Fibroblast of lung (primary cell): ENCODE data around the gene WWOX. TPM values are rescaled to one million over a fixed set of nuclear protein-coding genes. Genes with fewer than 3 reads are reported as not detected.

Experiments
- DNase-seq, 2 donors: peaks; one replicate each; pipeline versions ENCODE4 v3.0.0 to v3.0.0-alpha.2; 2010; ENCODE audit warnings: low read depth in 2 of 2
- H2AFZ ChIP-seq: 2 replicates; pipeline ENCODE4 v1.5.1; 2012; ENCODE audit warnings: low read length, control low read depth, inconsistent platforms
- H3K27ac ChIP-seq: 2 replicates; pipeline ENCODE4 v1.5.1; 2011; ENCODE audit warnings: low read length, control low read depth; ENCODE audit not compliant: insufficient read depth
- H3K27me3 ChIP-seq: 2 replicates; pipeline ENCODE4 v1.5.1; 2011; ENCODE audit warnings: mild to moderate bottlenecking, low read length; ENCODE audit not compliant: control insufficient read depth, insufficient read depth
- H3K36me3 ChIP-seq: 2 replicates; pipeline ENCODE4 v1.5.1; 2011; ENCODE audit warnings: low read length; ENCODE audit not compliant: control insufficient read depth, insufficient read depth
- H3K4me1 ChIP-seq: 2 replicates; pipeline ENCODE4 v1.5.1; 2011; ENCODE audit warnings: low read length; ENCODE audit not compliant: control insufficient read depth, insufficient read depth; ENCODE audit errors: extremely low read depth
- H3K4me2 ChIP-seq: 2 replicates; pipeline ENCODE4 v1.5.1; 2011; ENCODE audit warnings: low read length, control low read depth; ENCODE audit not compliant: insufficient read depth; ENCODE audit errors: extremely low read depth
- H3K4me3 ChIP-seq, 4 experiments: fragments of 200-600 bp in 1 of 4; sonication (generic) in 1 of 4; replicated peaks in 1 of 4; 2 replicates each; pipeline ENCODE4 v1.5.1; 2011 to 2016; ENCODE audit warnings: low read length in 4 of 4, low read depth in 3 of 4, mild to moderate bottlenecking in 3 of 4, control low read depth in 2 of 4, inconsistent platforms in 1 of 4, mixed read lengths in 1 of 4; ENCODE audit not compliant: insufficient read depth in 1 of 4; ENCODE audit errors: control extremely low read depth in 1 of 4
- H3K79me2 ChIP-seq: 2 replicates; pipeline ENCODE4 v1.5.1; 2012; ENCODE audit warnings: mild to moderate bottlenecking, low read length, inconsistent platforms; ENCODE audit not compliant: control insufficient read depth, insufficient read depth
- H3K9ac ChIP-seq: 2 replicates; pipeline ENCODE4 v1.5.1; 2011; ENCODE audit warnings: mild to moderate bottlenecking, low read length, control low read depth; ENCODE audit not compliant: insufficient read depth
- H3K9me3 ChIP-seq: 2 replicates; pipeline ENCODE4 v1.5.1; 2012; ENCODE audit warnings: low read depth, low read length; ENCODE audit not compliant: control insufficient read depth, insufficient read depth
- H4K20me1 ChIP-seq: 2 replicates; pipeline ENCODE4 v1.5.1; 2011; ENCODE audit warnings: low read length; ENCODE audit not compliant: control insufficient read depth, insufficient read depth; ENCODE audit errors: extremely low read depth
- EZH2 ChIP-seq: IDR thresholded peaks from 2 replicates; pipeline ENCODE4 v1.5.1; 2012; ENCODE audit warnings: low read length, control low read depth, mild to moderate bottlenecking; ENCODE audit errors: missing control alignments
- polyA plus RNA-seq, 2 donors: library from polyadenylated mRNA; depleted of rRNA in 1 of 2; stranded (reverse) in 1 of 2; unstranded in 1 of 2; fragments of >200 nt; gene quantifications; 2 replicates each; pipeline ENCODE4 v1.2.1, GENCODE V29; 2011 to 2012; ENCODE audit warnings: missing spikeins in 1 of 2
- total RNA-seq: library from RNA; depleted of rRNA; stranded (reverse); fragments of >200 nt; gene quantifications from 2 replicates; pipeline ENCODE4 v1.2.1, GENCODE V29; 2014
- TF ChIP-seq, protein P1 (sequence below), 2 donors: IDR thresholded peaks in 1 of 2; conservative IDR thresholded peaks in 1 of 2; 1 replicate in 1 of 2; 2 replicates in 1 of 2; pipeline ENCODE4 v1.5.1; 2011 to 2012; ENCODE audit warnings: low read length in 2 of 2, control low read depth in 1 of 2, inconsistent platforms in 1 of 2, low read depth in 1 of 2, mild to moderate bottlenecking in 1 of 2

WWOX gene
- total and polyA plus RNA-seq, 2 donors (not counting 1 experiment from before 2014, with no cell fraction given) = 5.6 to 16.3 TPM

DNA sequence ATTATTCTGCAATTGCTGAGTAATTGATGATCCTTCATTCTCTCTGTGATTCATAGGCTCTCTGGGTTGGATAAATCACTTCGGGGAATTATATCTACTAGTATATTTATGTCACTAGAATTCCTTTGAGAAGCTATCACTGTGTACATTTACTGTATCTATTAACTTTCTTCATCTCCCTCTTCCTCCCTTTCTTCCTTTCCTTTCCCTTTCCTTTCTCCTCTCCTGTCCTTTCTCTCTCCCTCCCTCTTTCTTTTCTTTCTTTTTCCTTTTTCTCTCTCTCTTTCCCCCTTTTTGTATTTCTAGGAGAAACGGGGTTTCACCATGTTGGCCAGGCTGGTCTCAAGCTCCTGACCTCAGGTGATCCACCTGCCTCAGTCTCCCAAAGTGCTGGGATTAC lies 711.8 kb downstream of the WWOX start:
- no peaks in the 10 kb centered on the region for H3K27me3 ChIP-seq
- no peak for TF ChIP-seq EZH2
- TF ChIP-seq, protein P1, sequence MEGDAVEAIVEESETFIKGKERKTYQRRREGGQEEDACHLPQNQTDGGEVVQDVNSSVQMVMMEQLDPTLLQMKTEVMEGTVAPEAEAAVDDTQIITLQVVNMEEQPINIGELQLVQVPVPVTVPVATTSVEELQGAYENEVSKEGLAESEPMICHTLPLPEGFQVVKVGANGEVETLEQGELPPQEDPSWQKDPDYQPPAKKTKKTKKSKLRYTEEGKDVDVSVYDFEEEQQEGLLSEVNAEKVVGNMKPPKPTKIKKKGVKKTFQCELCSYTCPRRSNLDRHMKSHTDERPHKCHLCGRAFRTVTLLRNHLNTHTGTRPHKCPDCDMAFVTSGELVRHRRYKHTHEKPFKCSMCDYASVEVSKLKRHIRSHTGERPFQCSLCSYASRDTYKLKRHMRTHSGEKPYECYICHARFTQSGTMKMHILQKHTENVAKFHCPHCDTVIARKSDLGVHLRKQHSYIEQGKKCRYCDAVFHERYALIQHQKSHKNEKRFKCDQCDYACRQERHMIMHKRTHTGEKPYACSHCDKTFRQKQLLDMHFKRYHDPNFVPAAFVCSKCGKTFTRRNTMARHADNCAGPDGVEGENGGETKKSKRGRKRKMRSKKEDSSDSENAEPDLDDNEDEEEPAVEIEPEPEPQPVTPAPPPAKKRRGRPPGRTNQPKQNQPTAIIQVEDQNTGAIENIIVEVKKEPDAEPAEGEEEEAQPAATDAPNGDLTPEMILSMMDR (conservative IDR thresholded peaks at IDR 0.05 in 1 of 2, IDR thresholded peaks at IDR 0.05 in 1 of 2; ENCODE audit: low read depth in 1 of 2, low read length in 2 of 2) = no peak
- H4K20me1 ChIP-seq = no peaks in the 10 kb centered on the region
- H3K4me2 ChIP-seq = no peak overlapping the region
- H3K9ac ChIP-seq = no peak overlapping the region
- H3K36me3 ChIP-seq = no peaks in the 10 kb centered on the region
- no peak overlapping the region for H3K27ac ChIP-seq
- H3K4me3 ChIP-seq = no peak overlapping the region
- H3K4me1 ChIP-seq = no peaks in the 10 kb centered on the region
- H3K79me2 ChIP-seq = no peaks in the 10 kb centered on the region
- no peaks in the 10 kb centered on the region for H3K9me3 ChIP-seq
- H2AFZ ChIP-seq = no peak overlapping the region
- no peak for DNase-seq

DNA sequence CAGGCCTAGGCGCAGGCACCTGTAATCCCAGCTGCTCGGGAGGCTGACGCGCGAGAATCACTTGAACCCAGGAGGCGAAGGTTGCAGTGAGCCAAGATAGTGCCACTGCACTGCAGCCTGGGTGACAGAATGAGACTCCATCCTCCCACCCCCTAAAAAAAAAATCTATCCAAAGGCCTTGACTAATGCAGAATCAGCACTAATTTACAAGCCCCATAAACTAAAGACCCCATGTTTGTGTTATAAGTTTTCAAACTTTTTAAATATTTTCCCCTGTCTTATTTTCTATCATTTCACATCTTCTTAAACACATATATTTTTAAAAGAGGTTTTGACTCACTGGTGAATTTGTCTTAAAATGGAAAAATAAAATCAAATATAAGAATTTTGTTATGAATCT lies 713.1 kb downstream of the WWOX start:
- no peaks in the 10 kb centered on the region for H3K27me3 ChIP-seq
- no peaks in the 10 kb centered on the region for H4K20me1 ChIP-seq
- H3K9me3 ChIP-seq = no peaks in the 10 kb centered on the region
- no peaks in the 10 kb centered on the region for H3K79me2 ChIP-seq
- H3K27ac ChIP-seq = no peak overlapping the region
- H3K4me1 ChIP-seq = no peaks in the 10 kb centered on the region
- H2AFZ ChIP-seq = no peak overlapping the region
- H3K4me3 ChIP-seq = no peak overlapping the region
- no peak for DNase-seq
- H3K36me3 ChIP-seq = no peaks in the 10 kb centered on the region
- H3K9ac ChIP-seq = no peak overlapping the region
- TF ChIP-seq EZH2 = no peak
- TF ChIP-seq, protein P1 (conservative IDR thresholded peaks at IDR 0.05 in 1 of 2, IDR thresholded peaks at IDR 0.05 in 1 of 2; ENCODE audit: low read depth in 1 of 2, low read length in 2 of 2) = no peak
- H3K4me2 ChIP-seq = no peak overlapping the region

DNA sequence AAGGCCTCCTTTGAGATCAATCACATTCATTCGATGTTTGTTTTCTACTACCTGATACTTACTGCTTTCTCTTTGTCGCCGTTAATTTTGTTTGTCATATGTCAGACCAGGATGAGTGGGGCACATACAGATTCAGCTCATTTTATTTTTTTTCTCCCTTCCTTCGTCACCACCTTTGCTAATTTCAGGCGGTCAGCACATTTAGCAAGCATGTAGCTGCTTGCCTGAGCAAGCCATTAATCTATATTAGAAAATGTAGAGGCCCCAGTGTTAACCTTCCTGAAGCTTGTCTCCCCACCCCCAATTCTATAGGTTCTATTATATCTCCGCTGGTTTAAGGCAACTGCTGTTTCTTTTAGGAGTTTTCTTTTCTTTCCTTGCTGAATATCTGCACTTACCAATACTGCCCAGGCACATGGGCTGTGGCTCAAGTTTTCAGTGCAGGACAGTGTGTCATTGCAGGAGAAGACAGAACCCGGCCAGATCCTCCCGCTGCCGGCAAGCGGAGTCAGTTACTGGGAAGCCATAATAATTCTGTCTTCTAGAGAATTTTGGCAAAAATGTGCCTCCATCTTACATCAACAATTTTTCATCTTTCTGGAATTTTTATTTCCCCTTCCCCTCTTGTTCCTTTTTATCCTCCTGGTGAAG lies 714.3 kb downstream of the WWOX start:
- no peak overlapping the region for H3K27ac ChIP-seq
- H3K4me2 ChIP-seq = no peak overlapping the region
- no peaks in the 10 kb centered on the region for H3K4me1 ChIP-seq
- no peak for DNase-seq
- TF ChIP-seq, protein P1 (conservative IDR thresholded peaks at IDR 0.05 in 1 of 2, IDR thresholded peaks at IDR 0.05 in 1 of 2; ENCODE audit: low read depth in 1 of 2, low read length in 2 of 2) = no peak
- TF ChIP-seq EZH2 = no peak
- H3K27me3 ChIP-seq = no peaks in the 10 kb centered on the region
- no peaks in the 10 kb centered on the region for H3K79me2 ChIP-seq
- no peaks in the 10 kb centered on the region for H3K9me3 ChIP-seq
- no peaks in the 10 kb centered on the region for H4K20me1 ChIP-seq
- no peak overlapping the region for H3K4me3 ChIP-seq
- no peak overlapping the region for H2AFZ ChIP-seq
- H3K9ac ChIP-seq = no peak overlapping the region
- no peaks in the 10 kb centered on the region for H3K36me3 ChIP-seq
